ENCODE results near the gene SUCLG2.

- no peak for TF ChIP-seq CTCF (conservative IDR thresholded peaks at IDR 0.05 in 1 of 2, IDR thresholded peaks at IDR 0.05 in 1 of 2; ENCODE audit: low read depth in 1 of 2, low read length in 2 of 2)
- no peak for TF ChIP-seq EZH2 (IDR thresholded peaks at IDR 0.05; ENCODE audit: low read length, missing control alignments)
Measured at GRCh38 chr3:67624078-67624477, 30.3 kb downstream of the SUCLG2 start.
